Rectal smooth muscle tissue (tissue), 1 donor: ENCODE results near the gene ZMIZ1.

ENCODE experiments used
- H3K27ac ChIP-seq: one replicate; pipeline ENCODE4 v1.7.0; 2013; ENCODE audit warnings: low read depth, low read length, inconsistent platforms
- H3K27me3 ChIP-seq: one replicate; pipeline ENCODE4 v1.7.0; 2013; ENCODE audit warnings: low read length; ENCODE audit not compliant: control insufficient read depth, insufficient read depth
- H3K36me3 ChIP-seq: one replicate; pipeline ENCODE4 v1.7.0; 2013; ENCODE audit warnings: low read length; ENCODE audit not compliant: control insufficient read depth, insufficient read depth
- H3K4me1 ChIP-seq: one replicate; pipeline ENCODE4 v1.7.0; 2013; ENCODE audit warnings: low read length; ENCODE audit not compliant: control insufficient read depth, insufficient read depth
- H3K4me3 ChIP-seq: one replicate; pipeline ENCODE4 v1.7.0; 2013; ENCODE audit warnings: low read length
- H3K9ac ChIP-seq: one replicate; pipeline ENCODE4 v1.7.0; 2013; ENCODE audit warnings: low read length

The ZMIZ1 gene

DNA sequence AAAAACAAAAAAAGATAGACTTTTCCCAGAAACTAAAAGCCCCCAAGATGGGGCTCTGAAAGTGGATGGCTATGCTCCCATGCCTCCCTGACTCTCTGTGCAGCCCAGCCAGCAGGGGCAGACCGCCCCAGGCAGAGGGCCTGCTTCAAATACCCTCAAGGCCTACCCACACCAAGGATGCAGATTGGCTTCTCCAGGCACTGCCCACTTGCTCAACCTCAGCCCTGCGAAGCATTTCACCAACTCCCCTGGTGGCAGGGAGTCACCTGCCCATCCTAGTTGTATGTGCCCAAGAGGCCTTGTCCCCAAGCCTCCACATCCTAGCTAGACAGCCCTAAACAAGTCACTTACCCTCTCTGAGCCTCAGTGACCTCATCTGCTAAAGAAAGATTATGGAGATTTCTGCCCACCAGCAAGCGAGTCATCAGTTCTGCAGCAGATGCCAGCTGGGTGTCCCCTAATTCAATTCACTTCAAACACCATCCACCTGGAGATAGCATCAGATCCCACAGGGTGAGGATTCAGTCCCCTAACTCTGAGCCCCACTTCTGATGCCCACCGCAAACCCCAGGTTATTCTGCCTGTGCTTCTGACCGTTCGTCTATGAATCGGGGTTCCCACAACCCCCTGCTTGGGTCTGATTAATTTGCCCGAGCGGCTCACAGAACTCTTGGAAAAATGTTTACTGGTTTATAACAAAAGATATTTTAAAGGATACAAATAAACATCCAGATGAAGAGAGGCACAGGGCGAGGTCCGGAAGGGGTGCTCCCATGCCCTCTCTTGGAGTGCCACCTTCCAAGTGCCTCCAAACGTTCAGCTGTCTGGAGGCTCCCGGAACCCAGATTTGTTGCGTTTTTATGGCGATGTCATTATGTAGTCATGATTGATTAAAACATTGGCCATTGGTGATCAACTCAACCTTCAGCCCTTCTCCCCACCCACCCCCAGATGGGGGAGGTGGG lies 18.6 kb upstream of the ZMIZ1 start:
- no peaks in the 10 kb centered on the region for H3K4me1 ChIP-seq
- no peak overlapping the region for H3K4me3 ChIP-seq
- H3K36me3 ChIP-seq = no peaks in the 10 kb centered on the region
- no peaks in the 10 kb centered on the region for H3K27me3 ChIP-seq
- H3K27ac ChIP-seq = no peak overlapping the region
- no peak overlapping the region for H3K9ac ChIP-seq

DNA sequence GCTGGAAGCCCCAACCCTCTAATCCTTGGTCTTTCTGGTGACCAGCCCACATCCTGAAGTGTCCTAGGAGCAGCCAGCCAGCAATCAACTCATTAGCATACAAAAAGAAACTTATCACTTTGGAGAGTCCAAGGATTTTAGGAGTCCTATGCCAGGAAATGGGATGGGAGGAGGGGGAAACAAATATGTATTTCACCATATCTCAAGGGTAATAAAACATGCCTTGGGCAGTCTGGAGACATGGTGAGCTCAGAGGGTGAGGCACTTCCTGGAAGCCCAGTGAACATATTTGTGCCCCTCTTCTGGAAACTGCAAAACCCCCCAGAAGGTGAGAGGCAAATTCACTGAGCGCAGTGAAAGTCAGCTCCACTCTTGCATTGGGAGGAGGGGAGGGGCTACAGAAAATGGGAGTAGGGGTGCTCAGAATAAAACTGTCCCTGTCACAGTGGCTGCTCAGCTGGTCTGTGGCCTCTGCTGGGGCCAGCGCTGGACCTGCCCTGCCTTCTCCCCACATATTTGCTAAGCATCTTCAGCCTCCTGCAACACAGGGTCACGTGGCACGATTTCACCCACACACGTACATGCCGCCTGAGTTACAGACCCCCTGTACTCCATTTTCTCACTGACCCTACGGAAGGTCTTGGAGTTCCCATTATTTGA lies 17.7 kb upstream of the ZMIZ1 start:
- Histone ChIP-seq H3K27ac (no peak overlapping the region), H3K9ac (no peak overlapping the region), H3K4me3 (no peak overlapping the region), H3K4me1 (no peaks in the 10 kb centered on the region), H3K27me3 (no peaks in the 10 kb centered on the region), H3K36me3 (no peaks in the 10 kb centered on the region)

GRCh38 chr10:79051766-79052165 lies 17.0 kb upstream of the ZMIZ1 start:
- Histone ChIP-seq H3K27me3 (no peaks in the 10 kb centered on the region), H3K4me3 (no peak overlapping the region), H3K27ac (no peak overlapping the region), H3K9ac (no peak overlapping the region), H3K4me1 (no peaks in the 10 kb centered on the region), H3K36me3 (no peaks in the 10 kb centered on the region)

GRCh38 chr10:79052291-79053080 lies 16.3 kb upstream of the ZMIZ1 start:
- H3K27ac ChIP-seq = no peak overlapping the region
- no peaks in the 10 kb centered on the region for H3K36me3 ChIP-seq
- no peak overlapping the region for H3K4me3 ChIP-seq
- no peaks in the 10 kb centered on the region for H3K27me3 ChIP-seq
- H3K4me1 ChIP-seq = no peaks in the 10 kb centered on the region
- H3K9ac ChIP-seq = no peak overlapping the region

DNA sequence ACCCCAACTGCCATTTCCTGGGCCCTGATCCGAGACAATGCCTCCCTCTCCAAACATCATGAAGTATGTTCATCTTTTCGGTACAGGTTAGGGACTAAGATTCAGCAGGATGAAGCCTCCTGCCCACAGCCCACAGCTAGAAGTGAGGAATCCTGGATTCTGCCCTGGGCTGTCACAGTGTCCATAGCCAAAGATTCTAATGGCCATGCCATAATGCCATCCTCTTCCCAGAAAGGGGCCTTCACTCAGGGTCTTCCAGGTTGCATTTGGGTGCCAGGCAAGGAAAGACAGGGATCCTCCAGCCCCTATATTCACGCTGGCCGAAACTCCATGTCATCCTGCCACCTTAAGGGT lies 15.7 kb upstream of the ZMIZ1 start:
- Histone ChIP-seq H3K27ac (no peak overlapping the region), H3K9ac (no peak overlapping the region), H3K4me3 (no peak overlapping the region), H3K27me3 (no peaks in the 10 kb centered on the region), H3K36me3 (no peaks in the 10 kb centered on the region), H3K4me1 (no peaks in the 10 kb centered on the region)

GRCh38 chr10:79053481-79054202 lies 15.1 kb upstream of the ZMIZ1 start:
- no peaks in the 10 kb centered on the region for H3K36me3 ChIP-seq
- no peak overlapping the region for H3K27ac ChIP-seq
- H3K27me3 ChIP-seq = no peaks in the 10 kb centered on the region
- no peaks in the 10 kb centered on the region for H3K4me1 ChIP-seq
- H3K4me3 ChIP-seq = no peak overlapping the region
- no peak overlapping the region for H3K9ac ChIP-seq

- no peak overlapping the region for H3K4me3 ChIP-seq
- no peaks in the 10 kb centered on the region for H3K27me3 ChIP-seq
- H3K27ac ChIP-seq = no peak overlapping the region
- no peaks in the 10 kb centered on the region for H3K4me1 ChIP-seq
- no peaks in the 10 kb centered on the region for H3K36me3 ChIP-seq
- H3K9ac ChIP-seq = no peak overlapping the region
Observed at GRCh38 chr10:79054203-79055099, 14.3 kb upstream of the ZMIZ1 start.

DNA sequence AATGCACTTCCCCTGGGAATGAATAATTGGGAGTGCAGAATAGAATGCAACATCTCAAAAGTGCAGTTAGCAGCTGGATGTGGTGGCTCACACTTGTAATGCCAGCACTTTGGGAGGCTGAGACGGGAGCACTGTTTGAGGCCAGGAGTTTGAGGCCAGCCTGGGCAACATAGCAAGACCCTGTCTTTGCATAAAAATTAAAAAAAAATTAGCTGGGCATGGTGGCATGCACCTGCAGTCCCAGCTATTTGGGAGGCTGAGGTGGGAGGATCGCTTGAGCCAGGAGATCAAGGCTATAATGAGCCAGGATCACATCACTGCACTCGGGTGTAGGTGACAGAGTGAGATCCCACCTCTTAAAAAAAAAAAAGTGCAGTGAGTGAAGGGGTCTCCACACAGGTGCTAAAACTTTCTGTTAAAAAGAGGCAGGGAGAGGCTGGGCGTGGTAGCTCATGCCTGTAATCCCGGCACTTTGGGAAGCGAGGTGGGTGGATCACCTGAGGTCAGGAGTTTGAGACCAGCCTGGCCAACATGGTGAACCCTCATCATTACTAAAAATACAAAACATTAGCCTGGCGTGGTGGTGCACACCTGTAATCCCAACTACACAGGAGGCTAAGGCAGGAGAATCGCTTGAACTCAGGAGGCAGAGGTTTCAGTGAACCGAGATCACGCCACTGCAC lies 13.5 kb upstream of the ZMIZ1 start:
- Histone ChIP-seq H3K36me3 (no peaks in the 10 kb centered on the region), H3K27me3 (no peaks in the 10 kb centered on the region), H3K27ac (no peak overlapping the region), H3K4me3 (no peak overlapping the region), H3K9ac (no peak overlapping the region), H3K4me1 (no peaks in the 10 kb centered on the region)

- H3K36me3 ChIP-seq = no peaks in the 10 kb centered on the region
- H3K27ac ChIP-seq = no peak overlapping the region
- H3K27me3 ChIP-seq = no peaks in the 10 kb centered on the region
- H3K4me3 ChIP-seq = no peak overlapping the region
- no peak overlapping the region for H3K9ac ChIP-seq
- no peaks in the 10 kb centered on the region for H3K4me1 ChIP-seq
Observed at GRCh38 chr10:79055892-79056291, 12.9 kb upstream of the ZMIZ1 start.

DNA sequence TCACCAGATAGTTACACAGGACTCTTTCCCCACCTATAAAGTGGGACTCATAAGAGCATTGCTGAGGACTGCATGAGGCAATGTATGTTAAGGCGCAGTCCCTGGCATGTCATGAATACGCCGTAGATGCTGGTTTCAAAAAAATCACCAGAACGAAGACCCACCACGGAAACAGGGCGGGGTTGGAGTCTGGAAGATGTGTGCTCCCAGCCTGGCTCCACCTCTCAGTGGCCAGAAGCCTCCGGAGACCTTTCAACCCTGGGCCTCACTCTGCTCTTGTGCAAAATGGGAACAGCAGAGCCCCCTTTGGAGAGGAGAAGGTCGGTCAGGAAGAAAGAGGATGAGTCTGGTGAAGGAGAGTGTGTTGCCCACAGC lies 12.4 kb upstream of the ZMIZ1 start:
- H3K4me3 ChIP-seq = no peak overlapping the region
- no peaks in the 10 kb centered on the region for H3K36me3 ChIP-seq
- H3K4me1 ChIP-seq = no peaks in the 10 kb centered on the region
- H3K9ac ChIP-seq = no peak overlapping the region
- no peaks in the 10 kb centered on the region for H3K27me3 ChIP-seq
- no peak overlapping the region for H3K27ac ChIP-seq
